ENCODE data around the gene ATP1A1.

Gene ATP1A1

GRCh38 chr1:116408193-116408592 is 35.1 kb downstream of the ATP1A1 start:
- Histone ChIP-seq H2AFZ (ENCODE audit: low read length) (no peak overlapping the region), H4K91ac (ENCODE audit: low read depth, low read length, poor library complexity) (no peak overlapping the region), H3K4me1 (ENCODE audit: control insufficient read depth in 2 of 2, insufficient read depth in 1 of 2, low read depth in 1 of 2, low read length in 2 of 2) (no peaks in the 10 kb centered on the region), H2BK15ac (ENCODE audit: low read length) (no peak overlapping the region), H3K4me2 (ENCODE audit: insufficient read depth, low read length, poor library complexity, severe bottlenecking) (no peak overlapping the region), H2BK12ac (ENCODE audit: low read length) (no peak overlapping the region), H3K79me1 (ENCODE audit: low read depth, low read length) (no peaks in the 10 kb centered on the region), H3K9me3 (replicated peaks in 1 of 2; ENCODE audit: control insufficient read depth in 2 of 2, insufficient read depth in 1 of 2, low read depth in 1 of 2, low read length in 2 of 2) (no peaks in the 10 kb centered on the region), H3K23ac (ENCODE audit: low read depth, low read length, poor library complexity) (no peak overlapping the region), H3K27ac (replicated peaks; ENCODE audit: low read length) (no peak overlapping the region), H3K9ac (ENCODE audit: low read depth, low read length, poor library complexity) (no peak overlapping the region), H2BK5ac (ENCODE audit: low read length) (no peak overlapping the region), H3K4me3 (ENCODE audit: low read length in 2 of 2) (no peak overlapping the region), H2BK120ac (ENCODE audit: low read depth, low read length) (no peak overlapping the region), H3K36me3 (replicated peaks in 1 of 2; ENCODE audit: control insufficient read depth in 2 of 2, insufficient read depth in 2 of 2, low read length in 2 of 2) (peaks cover 35 to 59% of the 10 kb centered on the region in 2 donors), H4K8ac (ENCODE audit: low read depth, low read length) (no peak overlapping the region), H3K18ac (ENCODE audit: low read length) (no peak overlapping the region), H3K14ac (ENCODE audit: low read length) (no peak overlapping the region), H2AK5ac (ENCODE audit: low read depth, low read length) (no peak overlapping the region), H3K4ac (ENCODE audit: low read length) (no peak overlapping the region), H3K27me3 (ENCODE audit: control insufficient read depth in 3 of 3, insufficient read depth in 3 of 3, low read depth in 1 of 3, low read length in 3 of 3) (no peaks in the 10 kb centered on the region)
- no CpG with 5 or more reads among the region's 2 CpGs for WGBS, 2 donors (ENCODE audit: extremely low coverage in 2 of 2, insufficient read length in 2 of 2, insufficient replicate concordance in 1 of 2)
- DNase-seq (ENCODE audit: low spot score) = no peak

DNA sequence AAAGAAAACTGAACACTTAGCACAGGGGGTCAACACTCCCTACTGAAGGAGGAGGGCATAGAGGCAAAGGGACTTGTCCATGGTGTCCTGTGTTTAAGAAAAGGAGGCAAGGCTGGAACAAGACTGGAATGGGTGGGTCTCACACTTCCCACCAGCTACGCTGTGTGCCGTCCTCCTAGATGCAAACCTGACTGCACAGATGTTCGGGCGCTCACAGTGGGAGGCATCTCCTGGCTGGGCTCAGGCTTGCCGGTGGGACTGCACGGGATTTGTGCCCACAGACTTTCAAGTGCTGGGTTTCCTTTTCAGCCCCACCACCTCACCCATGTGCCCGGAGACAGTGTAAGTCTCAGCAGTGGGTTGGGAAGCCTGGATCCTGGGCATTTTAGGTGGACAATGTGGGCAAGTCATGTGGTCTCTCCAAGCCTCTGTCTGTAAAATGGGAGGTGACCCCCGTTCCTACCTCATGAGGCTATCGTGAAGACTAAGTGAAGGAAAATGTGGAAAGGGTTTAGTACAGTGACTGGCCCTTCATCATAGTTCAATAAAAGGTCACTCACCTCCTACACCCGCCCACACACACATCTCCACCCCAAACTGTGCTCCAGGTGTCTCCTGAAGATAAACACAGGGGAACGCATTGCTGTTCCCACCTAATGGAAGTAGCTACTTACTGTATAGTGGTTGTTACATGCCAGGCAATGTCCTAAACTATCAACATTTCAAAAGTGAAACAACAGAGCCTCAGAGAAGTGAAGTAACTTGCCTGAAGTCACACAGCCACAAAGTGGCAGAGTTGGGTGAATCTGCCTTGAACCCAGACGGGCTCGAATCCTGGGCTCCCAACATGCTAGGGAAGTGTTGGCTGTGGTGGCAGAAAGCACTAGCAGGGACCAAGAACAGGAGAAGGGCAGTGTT is 36.0 kb downstream of the ATP1A1 start:
- H3K4me2 ChIP-seq (ENCODE audit: insufficient read depth, low read length, poor library complexity, severe bottlenecking) = no peak overlapping the region
- H3K18ac ChIP-seq (ENCODE audit: low read length) = no peak overlapping the region
- no peak overlapping the region for H3K27ac ChIP-seq (replicated peaks; ENCODE audit: low read length)
- no peak overlapping the region for H2BK15ac ChIP-seq (ENCODE audit: low read length)
- no peak overlapping the region for H2AK5ac ChIP-seq (ENCODE audit: low read depth, low read length)
- H3K79me1 ChIP-seq (ENCODE audit: low read depth, low read length) = no peaks in the 10 kb centered on the region
- no peak for DNase-seq (ENCODE audit: low spot score)
- no peak overlapping the region for H3K9ac ChIP-seq (ENCODE audit: low read depth, low read length, poor library complexity)
- no peaks in the 10 kb centered on the region for H3K27me3 ChIP-seq (ENCODE audit: control insufficient read depth in 3 of 3, insufficient read depth in 3 of 3, low read depth in 1 of 3, low read length in 3 of 3)
- no peak overlapping the region for H4K91ac ChIP-seq (ENCODE audit: low read depth, low read length, poor library complexity)
- no peak overlapping the region for H3K23ac ChIP-seq (ENCODE audit: low read depth, low read length, poor library complexity)
- no peak overlapping the region for H2BK5ac ChIP-seq (ENCODE audit: low read length)
- no peaks in the 10 kb centered on the region for H3K4me1 ChIP-seq (ENCODE audit: control insufficient read depth in 2 of 2, insufficient read depth in 1 of 2, low read depth in 1 of 2, low read length in 2 of 2)
- no peak overlapping the region for H2BK120ac ChIP-seq (ENCODE audit: low read depth, low read length)
- H3K36me3 ChIP-seq (replicated peaks in 1 of 2; ENCODE audit: control insufficient read depth in 2 of 2, insufficient read depth in 2 of 2, low read length in 2 of 2) = peaks cover 32 to 51% of the 10 kb centered on the region in 2 donors
- no peaks in the 10 kb centered on the region for H3K9me3 ChIP-seq (replicated peaks in 1 of 2; ENCODE audit: control insufficient read depth in 2 of 2, insufficient read depth in 1 of 2, low read depth in 1 of 2, low read length in 2 of 2)
- H3K4ac ChIP-seq (ENCODE audit: low read length) = no peak overlapping the region
- H3K14ac ChIP-seq (ENCODE audit: low read length) = no peak overlapping the region
- no peak overlapping the region for H4K8ac ChIP-seq (ENCODE audit: low read depth, low read length)
- WGBS, 2 donors (ENCODE audit: extremely low coverage in 2 of 2, insufficient read length in 2 of 2, insufficient replicate concordance in 1 of 2) = no CpG with 5 or more reads among the region's 13 CpGs
- no peak overlapping the region for H2AFZ ChIP-seq (ENCODE audit: low read length)
- no peak overlapping the region for H2BK12ac ChIP-seq (ENCODE audit: low read length)
- no peak overlapping the region for H3K4me3 ChIP-seq (ENCODE audit: low read length in 2 of 2)

DNA sequence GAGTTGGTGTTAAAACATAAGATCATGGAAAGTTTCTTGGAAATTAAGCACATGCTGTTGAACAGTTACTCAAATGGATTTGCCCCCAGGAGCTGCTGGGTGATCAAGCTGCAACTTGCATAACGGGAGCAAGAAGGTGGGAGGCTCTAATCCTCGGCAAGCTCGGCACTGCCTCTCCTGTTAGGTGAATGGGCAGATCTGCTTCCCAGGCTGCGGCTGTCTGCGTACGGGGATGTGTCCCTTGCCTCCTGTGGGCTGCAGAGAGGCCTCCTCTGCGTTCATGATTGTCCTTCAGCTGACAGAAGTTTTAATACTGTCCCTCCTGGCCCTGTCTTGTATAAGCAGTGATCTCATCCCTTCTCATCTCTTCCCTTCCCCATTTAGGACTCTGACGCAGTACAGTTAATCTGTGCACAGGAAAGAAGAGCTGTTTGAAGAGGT is 36.7 kb downstream of the ATP1A1 start:
- Histone ChIP-seq H3K4me3 (ENCODE audit: low read length in 2 of 2) (no peak overlapping the region), H3K27ac (replicated peaks; ENCODE audit: low read length) (no peak overlapping the region), H3K14ac (ENCODE audit: low read length) (no peak overlapping the region), H2BK15ac (ENCODE audit: low read length) (no peak overlapping the region), H3K4me2 (ENCODE audit: insufficient read depth, low read length, poor library complexity, severe bottlenecking) (no peak overlapping the region), H2AK5ac (ENCODE audit: low read depth, low read length) (no peak overlapping the region), H3K4ac (ENCODE audit: low read length) (no peak overlapping the region), H3K4me1 (ENCODE audit: control insufficient read depth in 2 of 2, insufficient read depth in 1 of 2, low read depth in 1 of 2, low read length in 2 of 2) (no peaks in the 10 kb centered on the region), H2BK12ac (ENCODE audit: low read length) (no peak overlapping the region), H3K36me3 (replicated peaks in 1 of 2; ENCODE audit: control insufficient read depth in 2 of 2, insufficient read depth in 2 of 2, low read length in 2 of 2) (peaks cover 27 to 44% of the 10 kb centered on the region in 2 donors), H3K9me3 (replicated peaks in 1 of 2; ENCODE audit: control insufficient read depth in 2 of 2, insufficient read depth in 1 of 2, low read depth in 1 of 2, low read length in 2 of 2) (no peaks in the 10 kb centered on the region), H3K9ac (ENCODE audit: low read depth, low read length, poor library complexity) (no peak overlapping the region), H4K91ac (ENCODE audit: low read depth, low read length, poor library complexity) (no peak overlapping the region), H3K18ac (ENCODE audit: low read length) (no peak overlapping the region), H3K23ac (ENCODE audit: low read depth, low read length, poor library complexity) (no peak overlapping the region), H3K27me3 (ENCODE audit: control insufficient read depth in 3 of 3, insufficient read depth in 3 of 3, low read depth in 1 of 3, low read length in 3 of 3) (no peaks in the 10 kb centered on the region), H4K8ac (ENCODE audit: low read depth, low read length) (no peak overlapping the region), H3K79me1 (ENCODE audit: low read depth, low read length) (no peaks in the 10 kb centered on the region), H2AFZ (ENCODE audit: low read length) (no peak overlapping the region), H2BK120ac (ENCODE audit: low read depth, low read length) (no peak overlapping the region), H2BK5ac (ENCODE audit: low read length) (no peak overlapping the region)
- DNase-seq (ENCODE audit: low spot score) = no peak
- WGBS, 2 donors (ENCODE audit: extremely low coverage in 2 of 2, insufficient read length in 2 of 2, insufficient replicate concordance in 1 of 2) = no CpG with 5 or more reads among the region's 8 CpGs

- Histone ChIP-seq H2BK120ac (ENCODE audit: low read depth, low read length) (no peak overlapping the region), H4K8ac (ENCODE audit: low read depth, low read length) (no peak overlapping the region), H3K79me1 (ENCODE audit: low read depth, low read length) (no peaks in the 10 kb centered on the region), H3K27ac (replicated peaks; ENCODE audit: low read length) (no peak overlapping the region), H3K23ac (ENCODE audit: low read depth, low read length, poor library complexity) (no peak overlapping the region), H2AK5ac (ENCODE audit: low read depth, low read length) (no peak overlapping the region), H2BK5ac (ENCODE audit: low read length) (no peak overlapping the region), H3K4ac (ENCODE audit: low read length) (no peak overlapping the region), H3K4me1 (ENCODE audit: control insufficient read depth in 2 of 2, insufficient read depth in 1 of 2, low read depth in 1 of 2, low read length in 2 of 2) (peaks cover 4 to 5% of the 10 kb centered on the region in 2 donors), H3K14ac (ENCODE audit: low read length) (no peak overlapping the region), H3K4me3 (ENCODE audit: low read length in 2 of 2) (no peak overlapping the region), H3K9ac (ENCODE audit: low read depth, low read length, poor library complexity) (no peak overlapping the region), H3K9me3 (replicated peaks in 1 of 2; ENCODE audit: control insufficient read depth in 2 of 2, insufficient read depth in 1 of 2, low read depth in 1 of 2, low read length in 2 of 2) (no peaks in the 10 kb centered on the region), H3K4me2 (ENCODE audit: insufficient read depth, low read length, poor library complexity, severe bottlenecking) (no peak overlapping the region), H3K27me3 (ENCODE audit: control insufficient read depth in 3 of 3, insufficient read depth in 3 of 3, low read depth in 1 of 3, low read length in 3 of 3) (no peaks in the 10 kb centered on the region), H4K91ac (ENCODE audit: low read depth, low read length, poor library complexity) (no peak overlapping the region), H2AFZ (ENCODE audit: low read length) (no peak overlapping the region), H2BK12ac (ENCODE audit: low read length) (no peak overlapping the region), H3K36me3 (replicated peaks in 1 of 2; ENCODE audit: control insufficient read depth in 2 of 2, insufficient read depth in 2 of 2, low read length in 2 of 2) (peaks cover 11 to 22% of the 10 kb centered on the region in 2 donors), H2BK15ac (ENCODE audit: low read length) (no peak overlapping the region), H3K18ac (ENCODE audit: low read length) (no peak overlapping the region)
- WGBS, 2 donors (ENCODE audit: extremely low coverage in 2 of 2, insufficient read length in 2 of 2, insufficient replicate concordance in 1 of 2) = no CpG with 5 or more reads among the region's 2 CpGs
- DNase-seq (ENCODE audit: low spot score) = no peak
Measured at GRCh38 chr1:116411784-116412479, 38.9 kb downstream of the ATP1A1 start.
